Suprapubic skin (tissue), 4 donors: ENCODE measurements around the gene IFNL4. TPM values are rescaled to one million over a fixed set of nuclear protein-coding genes. Genes with fewer than 3 reads are reported as not detected.

ENCODE experiments used
- DNase-seq, 2 donors: peaks; one replicate each; pipeline ENCODE4 v3.0.0-alpha.2; 2019; ENCODE audit warnings: low spot score in 2 of 2
- H3K27ac ChIP-seq: fragments of 200-600 bp; sonication (generic); one replicate; pipeline ENCODE4 v1.5.1; 2019
- H3K27me3 ChIP-seq: fragments of 200-600 bp; sonication (generic); one replicate; pipeline ENCODE4 v1.5.1; 2019
- H3K36me3 ChIP-seq: fragments of 200-600 bp; sonication (generic); one replicate; pipeline ENCODE4 v1.5.1; 2019
- H3K4me1 ChIP-seq: fragments of 200-600 bp; sonication (generic); one replicate; pipeline ENCODE4 v1.5.1; 2019
- H3K4me3 ChIP-seq: fragments of 200-600 bp; sonication (generic); one replicate; pipeline ENCODE4 v1.5.1; 2019; ENCODE audit warnings: mild to moderate bottlenecking
- H3K9me3 ChIP-seq: fragments of 200-600 bp; sonication (generic); one replicate; pipeline ENCODE4 v1.5.1; 2019
- EP300 ChIP-seq: sonication (generic); formaldehyde crosslinking; IDR thresholded peaks from one replicate; pipeline ENCODE4 v1.6.1; 2017; ENCODE audit warnings: antibody characterized with exemption
- POLR2A ChIP-seq, 2 donors: fragments of 450-650 bp; IDR thresholded peaks; one replicate each; pipeline ENCODE4 v1.6.1; 2017; ENCODE audit warnings: antibody characterized with exemption in 2 of 2, mild to moderate bottlenecking in 2 of 2, moderate library complexity in 2 of 2
- POLR2AphosphoS5 ChIP-seq, 3 donors: sonication (generic); formaldehyde crosslinking; IDR thresholded peaks; one replicate each; pipeline ENCODE4 v1.6.1; 2017; ENCODE audit warnings: antibody characterized with exemption in 3 of 3
- WGBS: methylation state at CpG from one replicate; pipeline ENCODE4 v1.1.5; 2018; 5-methylcytosine and 5-hydroxymethylcytosine counted together
- total RNA-seq, 4 donors: library from RNA; depleted of rRNA; stranded (reverse); fragments of >200 nt; gene quantifications; one replicate each; pipeline ENCODE4 v1.1.0, GENCODE V29; 2016
- TF ChIP-seq, protein P1 (sequence below), 2 donors: fragments of 200-600 bp in 1 of 2; fragments of 450-650 bp in 1 of 2; sonication (generic) in 1 of 2; IDR thresholded peaks; one replicate each; pipeline ENCODE4 v1.5.1; 2016 to 2019; ENCODE audit warnings: antibody characterized with exemption in 2 of 2, mild to moderate bottlenecking in 1 of 2, moderate library complexity in 1 of 2

IFNL4 gene
- total RNA-seq, 4 donors from 2014 or later, result not detected

DNA sequence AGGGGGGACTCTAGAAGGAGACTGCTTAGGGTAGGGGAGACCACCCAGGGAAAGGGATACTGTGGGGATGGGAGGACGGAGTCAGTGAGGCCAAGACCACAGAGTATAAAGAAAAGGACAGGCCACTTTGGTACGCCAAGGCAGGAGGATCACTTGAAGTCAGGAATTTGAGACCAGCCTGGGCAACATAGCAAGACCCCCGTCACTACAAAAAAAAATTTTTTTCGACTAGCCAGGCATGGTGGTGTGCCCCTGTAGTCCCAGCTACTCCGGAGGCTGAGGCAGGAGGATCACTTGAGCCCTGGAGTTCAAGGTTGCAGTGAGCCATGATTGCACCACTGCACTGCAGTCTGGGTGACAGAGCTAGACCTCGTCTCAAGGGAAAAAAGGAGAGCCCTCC is 10.4 kb downstream of the IFNL4 start:
- no peak for DNase-seq
- Histone ChIP-seq H3K27ac (no peak overlapping the region), H3K27me3 (peaks cover 16% of the 10 kb centered on the region), H3K9me3 (no peaks in the 10 kb centered on the region), H3K4me3 (no peak overlapping the region), H3K36me3 (no peaks in the 10 kb centered on the region), H3K4me1 (peaks cover 5% of the 10 kb centered on the region)
- 84% methylated on average over 6 of the region's 6 CpGs for WGBS
- no peak for TF ChIP-seq POLR2AphosphoS5 (IDR thresholded peaks at IDR 0.05)
- no peak for TF ChIP-seq EP300
- no peak for TF ChIP-seq POLR2A (IDR thresholded peaks at IDR 0.05)
- TF ChIP-seq, protein P1, sequence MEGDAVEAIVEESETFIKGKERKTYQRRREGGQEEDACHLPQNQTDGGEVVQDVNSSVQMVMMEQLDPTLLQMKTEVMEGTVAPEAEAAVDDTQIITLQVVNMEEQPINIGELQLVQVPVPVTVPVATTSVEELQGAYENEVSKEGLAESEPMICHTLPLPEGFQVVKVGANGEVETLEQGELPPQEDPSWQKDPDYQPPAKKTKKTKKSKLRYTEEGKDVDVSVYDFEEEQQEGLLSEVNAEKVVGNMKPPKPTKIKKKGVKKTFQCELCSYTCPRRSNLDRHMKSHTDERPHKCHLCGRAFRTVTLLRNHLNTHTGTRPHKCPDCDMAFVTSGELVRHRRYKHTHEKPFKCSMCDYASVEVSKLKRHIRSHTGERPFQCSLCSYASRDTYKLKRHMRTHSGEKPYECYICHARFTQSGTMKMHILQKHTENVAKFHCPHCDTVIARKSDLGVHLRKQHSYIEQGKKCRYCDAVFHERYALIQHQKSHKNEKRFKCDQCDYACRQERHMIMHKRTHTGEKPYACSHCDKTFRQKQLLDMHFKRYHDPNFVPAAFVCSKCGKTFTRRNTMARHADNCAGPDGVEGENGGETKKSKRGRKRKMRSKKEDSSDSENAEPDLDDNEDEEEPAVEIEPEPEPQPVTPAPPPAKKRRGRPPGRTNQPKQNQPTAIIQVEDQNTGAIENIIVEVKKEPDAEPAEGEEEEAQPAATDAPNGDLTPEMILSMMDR (IDR thresholded peaks at IDR 0.05), result no peak

DNA sequence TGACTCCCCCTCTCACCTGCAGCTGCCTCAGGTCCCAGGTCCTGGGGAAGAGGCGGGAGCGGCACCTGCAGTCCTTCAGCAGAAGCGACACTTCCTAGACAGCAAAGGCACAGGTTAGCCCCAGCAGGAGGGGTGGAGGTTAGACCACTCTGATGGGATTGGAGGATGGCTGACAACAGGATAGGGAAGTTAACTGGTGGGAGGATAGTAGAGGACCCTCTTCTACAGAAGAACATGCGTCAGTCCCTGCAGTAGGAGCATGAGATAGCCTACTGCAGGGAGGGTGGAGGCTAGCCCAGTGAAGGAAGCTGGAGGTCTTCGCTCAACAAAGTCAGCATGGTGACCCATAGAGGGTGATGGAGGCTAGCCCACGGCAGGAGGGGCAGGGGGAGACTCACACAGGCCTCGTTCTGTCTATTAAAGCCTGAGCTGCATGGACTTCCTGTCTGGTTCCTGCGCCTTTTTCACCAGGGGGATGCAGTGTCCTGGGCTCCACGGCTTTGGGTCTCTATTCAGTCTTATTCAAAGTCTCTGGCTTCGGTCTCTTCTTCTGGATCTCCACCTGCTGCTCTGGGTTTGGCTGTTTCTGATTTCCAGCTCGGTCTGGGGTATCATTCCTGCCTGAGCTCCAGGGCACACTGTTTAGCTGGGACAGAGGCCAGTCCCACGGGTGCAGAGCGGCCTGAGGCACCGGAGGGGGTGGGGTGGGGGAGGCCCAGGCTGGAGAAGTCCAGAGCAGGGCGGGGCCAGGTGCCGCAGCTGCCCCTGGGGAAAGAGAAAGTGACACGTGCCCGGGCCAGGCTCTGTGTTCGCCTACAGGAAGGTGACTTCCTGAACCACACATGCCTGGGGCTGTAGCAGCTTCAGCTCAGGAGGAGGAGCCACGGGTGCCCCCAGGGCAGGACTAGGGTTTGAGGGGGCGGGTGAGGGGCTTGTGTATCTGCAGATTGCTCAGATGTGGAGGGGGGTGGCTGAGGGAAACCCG is 11.2 kb downstream of the IFNL4 start:
- TF ChIP-seq, protein P1 (IDR thresholded peaks at IDR 0.05), result no peak
- no peak for TF ChIP-seq POLR2AphosphoS5 (IDR thresholded peaks at IDR 0.05)
- no peak for TF ChIP-seq POLR2A (IDR thresholded peaks at IDR 0.05)
- TF ChIP-seq EP300, result no peak
- 61% methylated on average over 11 of the region's 22 CpGs for WGBS

DNA sequence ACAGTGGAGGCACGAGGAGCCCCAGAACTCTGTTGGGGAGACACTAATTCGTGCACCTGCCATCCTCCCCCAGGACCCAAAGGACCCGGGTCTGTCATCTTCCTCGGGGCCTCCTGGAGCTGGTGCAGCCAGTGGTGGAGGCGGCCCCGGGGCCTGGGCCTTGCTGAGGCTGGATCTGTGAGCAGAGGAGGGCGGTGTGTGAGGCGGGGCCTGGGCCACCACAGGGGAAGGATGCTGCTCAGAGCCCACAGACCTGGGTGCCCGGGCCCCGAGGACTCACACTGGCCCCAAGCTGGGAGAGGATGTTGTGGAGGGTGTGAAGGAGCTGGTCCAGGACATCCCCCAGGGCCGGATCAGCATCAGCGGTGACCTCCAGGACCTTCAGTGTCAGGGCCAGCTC is 12.1 kb downstream of the IFNL4 start:
- Histone ChIP-seq H3K4me1 (peaks cover 5% of the 10 kb centered on the region), H3K27ac (no peak overlapping the region), H3K27me3 (peaks cover 23% of the 10 kb centered on the region), H3K4me3 (no peak overlapping the region), H3K36me3 (no peaks in the 10 kb centered on the region), H3K9me3 (no peaks in the 10 kb centered on the region)
- WGBS, result 59% methylated on average over 12 of the region's 12 CpGs
- no peak for DNase-seq
- TF ChIP-seq, protein P1 (IDR thresholded peaks at IDR 0.05), result no peak
- TF ChIP-seq POLR2A (IDR thresholded peaks at IDR 0.05) (no peak), POLR2AphosphoS5 (IDR thresholded peaks at IDR 0.05) (no peak), EP300 (no peak)

More for the DNA sequence above, 11.2 kb downstream of the IFNL4 start:
- Histone ChIP-seq H3K27me3 (peaks cover 20% of the 10 kb centered on the region), H3K9me3 (no peaks in the 10 kb centered on the region), H3K4me1 (peaks cover 5% of the 10 kb centered on the region), H3K4me3 (no peak overlapping the region), H3K27ac (no peak overlapping the region), H3K36me3 (no peaks in the 10 kb centered on the region)
- DNase-seq, result no peak

DNA sequence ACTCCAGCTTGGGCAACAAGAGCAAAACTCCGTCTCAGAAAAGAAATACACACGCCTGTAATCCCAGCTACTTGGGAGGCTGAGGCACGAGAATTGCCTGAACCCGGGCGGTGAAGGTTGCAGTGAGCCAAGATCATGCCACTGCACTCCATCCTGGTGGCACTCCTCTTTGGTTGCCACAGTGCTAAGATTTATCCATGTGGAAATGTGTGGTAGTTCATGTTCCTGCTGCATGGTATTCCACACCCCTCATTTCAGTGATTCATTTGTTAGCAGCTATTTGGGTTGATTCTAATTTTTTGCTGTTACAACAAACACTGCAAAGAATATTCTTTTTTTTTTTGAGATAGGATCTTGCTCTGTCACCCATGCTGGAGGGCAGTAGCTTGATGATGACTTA is 15.9 kb downstream of the IFNL4 start:
- TF ChIP-seq EP300, result no peak
- no peak for TF ChIP-seq POLR2AphosphoS5 (IDR thresholded peaks at IDR 0.05)
- TF ChIP-seq POLR2A (IDR thresholded peaks at IDR 0.05), result no peak
- TF ChIP-seq, protein P1 (IDR thresholded peaks at IDR 0.05), result no peak
- Histone ChIP-seq H3K9me3 (no peaks in the 10 kb centered on the region), H3K4me1 (peaks cover 2% of the 10 kb centered on the region), H3K27ac (no peak overlapping the region), H3K36me3 (no peaks in the 10 kb centered on the region), H3K27me3 (peaks cover 17% of the 10 kb centered on the region), H3K4me3 (no peak overlapping the region)
- WGBS, result 93% methylated on average over 5 of the region's 5 CpGs
- no peak for DNase-seq

DNA sequence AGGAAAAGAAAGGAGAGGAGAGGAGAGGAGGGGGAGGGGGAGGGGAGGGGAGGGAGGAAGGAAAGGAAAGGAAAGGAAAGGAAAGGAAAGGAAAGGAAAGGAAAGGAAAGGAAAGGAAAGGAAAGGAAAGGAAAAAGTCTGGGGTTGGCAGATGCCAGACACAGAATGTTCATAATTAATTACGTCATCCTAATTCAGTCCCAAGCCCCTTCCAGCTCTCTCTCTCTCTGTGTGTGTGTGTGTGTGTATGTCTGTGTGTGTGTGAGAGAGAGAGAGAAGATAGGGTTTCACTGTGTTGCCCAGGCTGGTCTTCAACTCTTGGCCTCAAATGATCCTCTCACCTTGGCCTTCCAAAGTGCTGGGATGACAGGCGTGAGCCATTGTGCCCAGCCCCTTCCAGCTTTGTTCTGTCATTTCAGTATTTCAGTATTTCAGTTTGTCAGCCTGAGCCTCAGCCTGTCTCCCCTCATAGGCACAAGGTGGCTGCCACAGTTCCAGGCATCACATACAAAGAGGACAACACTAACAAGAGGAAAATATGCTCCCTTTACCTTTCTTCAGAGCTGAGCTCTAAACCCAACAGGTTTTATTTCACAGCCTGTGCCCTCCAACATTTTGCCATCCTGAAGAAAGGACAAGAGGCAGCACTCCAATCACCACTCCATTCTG is 18.4 kb downstream of the IFNL4 start:
- Histone ChIP-seq H3K4me1 (no peaks in the 10 kb centered on the region), H3K36me3 (no peaks in the 10 kb centered on the region), H3K27ac (no peak overlapping the region), H3K4me3 (no peak overlapping the region), H3K9me3 (no peaks in the 10 kb centered on the region), H3K27me3 (peaks cover 15% of the 10 kb centered on the region)
- DNase-seq, result no peak
- TF ChIP-seq EP300 (no peak), POLR2AphosphoS5 (IDR thresholded peaks at IDR 0.05) (no peak), POLR2A (IDR thresholded peaks at IDR 0.05) (no peak)
- TF ChIP-seq, protein P1 (IDR thresholded peaks at IDR 0.05), result no peak
- 72% methylated on average over 2 of the region's 2 CpGs for whole genome bisulfite sequencing
